CD4-positive, alpha-beta T cell treated with Interferon alpha-2 for 1 hour (primary cell): Measurements from ENCODE around the gene KCNMA1.

Experiments
- DNase-seq, 2 donors: peaks; one replicate each; pipeline ENCODE4 v3.0.0-alpha.2; 2020 to 2022

Gene KCNMA1

GRCh38 chr10:77289027-77289501, 348.5 kb downstream of the KCNMA1 start:
- DNase-seq = no peak

- no peak for DNase-seq
Measured at GRCh38 chr10:77287647-77288120, 349.9 kb downstream of the KCNMA1 start.

GRCh38 chr10:77286531-77287508, 350.8 kb downstream of the KCNMA1 start:
- DNase-seq = no peak

- DNase-seq = no peak
Measured at GRCh38 chr10:77285529-77286182, 352.0 kb downstream of the KCNMA1 start.

GRCh38 chr10:77284797-77285196, 352.8 kb downstream of the KCNMA1 start:
- no peak for DNase-seq

GRCh38 chr10:77283326-77283725, 354.3 kb downstream of the KCNMA1 start:
- no peak for DNase-seq

- DNase-seq = no peak
Measured at GRCh38 chr10:77282163-77282562, 355.4 kb downstream of the KCNMA1 start.

- DNase-seq = no peak
Measured at GRCh38 chr10:77281719-77282118, 355.9 kb downstream of the KCNMA1 start.

- DNase-seq = peak in 1 of 2 donors; percentile 10
Measured at GRCh38 chr10:77279207-77279606, 358.4 kb downstream of the KCNMA1 start.

- no peak for DNase-seq
Measured at GRCh38 chr10:77274046-77274795, 363.4 kb downstream of the KCNMA1 start.

- no peak for DNase-seq
Measured at GRCh38 chr10:77269163-77269562, 368.4 kb downstream of the KCNMA1 start.

- no peak for DNase-seq
Measured at GRCh38 chr10:77268721-77269120, 368.9 kb downstream of the KCNMA1 start.

- DNase-seq = no peak
Measured at GRCh38 chr10:77267703-77268675, 369.6 kb downstream of the KCNMA1 start.

- DNase-seq = no peak
Measured at GRCh38 chr10:77266242-77266641, 371.4 kb downstream of the KCNMA1 start.

GRCh38 chr10:77264527-77264926, 373.1 kb downstream of the KCNMA1 start:
- DNase-seq = no peak

GRCh38 chr10:77264107-77264506, 373.5 kb downstream of the KCNMA1 start:
- DNase-seq = peak in 1 of 2 donors; percentile 25

- no peak for DNase-seq
Measured at GRCh38 chr10:77263700-77264099, 373.9 kb downstream of the KCNMA1 start.

- no peak for DNase-seq
Measured at GRCh38 chr10:77261146-77261545, 376.5 kb downstream of the KCNMA1 start.

GRCh38 chr10:77259171-77259874, 378.3 kb downstream of the KCNMA1 start:
- no peak for DNase-seq

- no peak for DNase-seq
Measured at GRCh38 chr10:77256346-77256745, 381.3 kb downstream of the KCNMA1 start.

- DNase-seq = no peak
Measured at GRCh38 chr10:77253556-77254064, 384.0 kb downstream of the KCNMA1 start.
